Measurements from ENCODE around the gene MYEF2.

DNA sequence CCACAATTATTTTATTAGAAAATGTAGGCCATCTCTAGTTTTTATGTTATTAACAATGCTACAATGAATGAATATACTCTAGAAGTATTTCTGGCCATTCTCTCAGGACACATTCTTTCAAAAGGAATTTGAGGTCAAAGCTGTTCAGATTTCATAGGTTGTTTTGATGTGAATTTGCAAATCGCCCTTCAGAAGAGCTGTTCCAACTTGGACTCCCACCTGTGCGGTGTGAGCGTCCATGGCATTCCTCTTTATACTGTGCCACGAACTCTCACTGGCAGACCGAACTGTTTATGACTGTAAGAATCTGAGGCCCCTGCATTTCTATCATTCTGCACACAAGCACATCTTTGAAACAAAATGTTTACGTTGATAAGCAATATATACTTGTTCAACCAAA, 75.9 kb downstream of the MYEF2 start:
- no peak for TF ChIP-seq EZH2phosphoT487 (IDR thresholded peaks at IDR 0.05; ENCODE audit: borderline replicate concordance)
- TF ChIP-seq, protein P1, sequence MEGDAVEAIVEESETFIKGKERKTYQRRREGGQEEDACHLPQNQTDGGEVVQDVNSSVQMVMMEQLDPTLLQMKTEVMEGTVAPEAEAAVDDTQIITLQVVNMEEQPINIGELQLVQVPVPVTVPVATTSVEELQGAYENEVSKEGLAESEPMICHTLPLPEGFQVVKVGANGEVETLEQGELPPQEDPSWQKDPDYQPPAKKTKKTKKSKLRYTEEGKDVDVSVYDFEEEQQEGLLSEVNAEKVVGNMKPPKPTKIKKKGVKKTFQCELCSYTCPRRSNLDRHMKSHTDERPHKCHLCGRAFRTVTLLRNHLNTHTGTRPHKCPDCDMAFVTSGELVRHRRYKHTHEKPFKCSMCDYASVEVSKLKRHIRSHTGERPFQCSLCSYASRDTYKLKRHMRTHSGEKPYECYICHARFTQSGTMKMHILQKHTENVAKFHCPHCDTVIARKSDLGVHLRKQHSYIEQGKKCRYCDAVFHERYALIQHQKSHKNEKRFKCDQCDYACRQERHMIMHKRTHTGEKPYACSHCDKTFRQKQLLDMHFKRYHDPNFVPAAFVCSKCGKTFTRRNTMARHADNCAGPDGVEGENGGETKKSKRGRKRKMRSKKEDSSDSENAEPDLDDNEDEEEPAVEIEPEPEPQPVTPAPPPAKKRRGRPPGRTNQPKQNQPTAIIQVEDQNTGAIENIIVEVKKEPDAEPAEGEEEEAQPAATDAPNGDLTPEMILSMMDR (conservative IDR thresholded peaks at IDR 0.05; ENCODE audit: low read length): no peak

Measured in Loucy (cell line).